ENCODE data around the gene ZCCHC4.

DNA sequence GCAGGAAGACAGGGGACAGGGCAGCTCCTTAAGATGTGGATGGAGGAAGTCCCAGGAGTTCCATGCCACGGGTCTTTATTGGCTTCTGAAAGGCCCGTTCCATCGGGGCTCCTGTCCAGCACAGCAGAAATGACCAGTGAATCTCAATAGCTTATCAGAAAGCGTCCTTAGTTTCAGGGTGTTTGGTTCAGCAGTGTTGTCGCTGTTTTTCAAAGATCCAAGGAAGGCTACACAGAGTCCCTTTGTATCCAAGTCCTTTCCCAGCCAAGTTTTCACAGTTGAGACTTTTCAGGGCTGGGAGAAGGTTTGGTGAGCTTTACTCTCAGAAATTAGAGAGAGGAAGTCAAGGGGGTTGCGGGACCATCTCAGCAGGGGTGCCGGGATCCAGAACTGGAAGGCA is 5.0 kb upstream of the ZCCHC4 start:
- TF ChIP-seq RAD21 (IDR thresholded peaks at IDR 0.05; ENCODE audit: low read length), result no peak
- no peak for TF ChIP-seq CTCF (IDR thresholded peaks at IDR 0.05)
